Breast epithelium (tissue), 3 donors: Measurements from ENCODE around the gene NRL.

Experiments
- CTCF ChIP-seq, 3 donors: fragments of 450-650 bp; IDR thresholded peaks; one replicate each; pipeline ENCODE4 v1.5.1; 2016 to 2017; ENCODE audit warnings: antibody characterized with exemption in 3 of 3, mild to moderate bottlenecking in 3 of 3, moderate library complexity in 3 of 3
- POLR2AphosphoS5 ChIP-seq, 3 donors: sonication (generic); formaldehyde crosslinking; IDR thresholded peaks; one replicate each; pipeline ENCODE4 v1.6.1; 2017; ENCODE audit warnings: antibody characterized with exemption in 3 of 3

DNA sequence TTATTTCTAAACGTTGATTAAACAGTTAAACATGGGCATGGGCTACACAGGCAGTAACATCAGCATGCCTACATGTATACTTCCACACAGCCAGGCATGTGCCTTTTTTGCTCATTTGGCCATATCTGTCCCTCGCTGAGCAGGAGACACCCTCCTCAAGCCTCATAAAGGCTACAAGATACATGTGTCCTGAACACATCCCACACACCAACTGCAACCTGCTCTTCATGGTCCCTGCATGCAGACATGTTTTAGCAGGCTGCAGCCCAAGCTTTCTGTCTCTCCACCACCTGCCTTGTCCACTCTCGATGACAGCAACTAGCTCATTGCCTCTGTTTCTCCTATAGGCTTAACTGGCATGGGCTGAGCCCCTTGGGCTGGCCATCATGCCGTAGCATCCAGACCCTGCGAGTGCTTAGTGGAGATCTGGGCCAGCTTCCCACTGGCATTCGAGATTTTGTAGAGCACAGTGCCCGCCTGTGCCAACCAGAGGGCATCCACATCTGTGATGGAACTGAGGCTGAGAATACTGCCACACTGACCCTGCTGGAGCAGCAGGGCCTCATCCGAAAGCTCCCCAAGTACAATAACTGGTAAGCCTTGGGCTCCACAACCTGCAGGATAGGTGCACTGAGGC, 18.1 kb downstream of the NRL start:
- TF ChIP-seq CTCF (IDR thresholded peaks at IDR 0.05) = no peak
- no peak for TF ChIP-seq POLR2AphosphoS5 (IDR thresholded peaks at IDR 0.05)
